ENCODE measurements around the gene TAS2R60.

DNA sequence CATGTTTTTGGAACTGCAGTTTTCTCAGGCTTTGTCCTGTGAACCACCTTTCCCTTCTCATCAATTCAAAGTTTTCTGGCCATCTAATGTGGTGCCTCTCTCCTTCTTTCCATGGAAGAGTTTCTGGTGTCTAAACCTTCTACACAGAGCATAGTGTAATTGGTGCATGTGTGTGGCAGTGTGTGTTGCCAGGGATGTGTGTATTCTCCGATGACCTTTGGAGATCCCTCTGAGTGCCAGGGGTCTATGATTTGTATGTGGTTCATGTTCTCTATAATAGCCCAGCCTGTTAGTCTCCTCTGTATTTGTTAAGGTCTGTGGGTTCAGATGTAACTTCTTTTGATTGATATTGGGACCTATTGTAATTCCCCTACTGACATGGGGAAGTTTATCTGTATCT lies 1.5 kb downstream of the TAS2R60 start:
- TF ChIP-seq, protein P1, sequence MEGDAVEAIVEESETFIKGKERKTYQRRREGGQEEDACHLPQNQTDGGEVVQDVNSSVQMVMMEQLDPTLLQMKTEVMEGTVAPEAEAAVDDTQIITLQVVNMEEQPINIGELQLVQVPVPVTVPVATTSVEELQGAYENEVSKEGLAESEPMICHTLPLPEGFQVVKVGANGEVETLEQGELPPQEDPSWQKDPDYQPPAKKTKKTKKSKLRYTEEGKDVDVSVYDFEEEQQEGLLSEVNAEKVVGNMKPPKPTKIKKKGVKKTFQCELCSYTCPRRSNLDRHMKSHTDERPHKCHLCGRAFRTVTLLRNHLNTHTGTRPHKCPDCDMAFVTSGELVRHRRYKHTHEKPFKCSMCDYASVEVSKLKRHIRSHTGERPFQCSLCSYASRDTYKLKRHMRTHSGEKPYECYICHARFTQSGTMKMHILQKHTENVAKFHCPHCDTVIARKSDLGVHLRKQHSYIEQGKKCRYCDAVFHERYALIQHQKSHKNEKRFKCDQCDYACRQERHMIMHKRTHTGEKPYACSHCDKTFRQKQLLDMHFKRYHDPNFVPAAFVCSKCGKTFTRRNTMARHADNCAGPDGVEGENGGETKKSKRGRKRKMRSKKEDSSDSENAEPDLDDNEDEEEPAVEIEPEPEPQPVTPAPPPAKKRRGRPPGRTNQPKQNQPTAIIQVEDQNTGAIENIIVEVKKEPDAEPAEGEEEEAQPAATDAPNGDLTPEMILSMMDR (conservative IDR thresholded peaks at IDR 0.05; ENCODE audit: low read length), result no peak
- no peak for TF ChIP-seq EZH2phosphoT487 (IDR thresholded peaks at IDR 0.05; ENCODE audit: borderline replicate concordance, low read depth, low read length)

All from OCI-LY7 (cell line).